SK-N-SH (cell line): ENCODE data around the gene PPP1R15B. TPM values are rescaled to one million over a fixed set of nuclear protein-coding genes. Genes with fewer than 3 reads are reported as not detected.
A peak's percentile ranks its signal among the peaks of the same experiment; 100 is the strongest.

Source experiments
- CTCF ChIA-PET: fragments of 300-600, 350-600 bp; formaldehyde crosslinking; extraction: SDS; loops from one replicate; lab custom pipeline; 2021; lab: Yijun Ruan, JAX
- POLR2A ChIA-PET: fragments of 350-600 bp; sonication (Branson Sonifier 250); formaldehyde crosslinking; extraction: SDS; loops from one replicate; lab custom pipeline; 2020; ENCODE audit warnings: antibody characterized with exemption, inconsistent platforms; lab: Yijun Ruan, JAX
- DNase-seq: peaks from one replicate; pipeline ENCODE4 v3.0.0; 2012
- H2AFZ ChIP-seq: fragments of 200-600 bp; sonication (generic); 2 replicates; pipeline ENCODE4 v1.8.1; 2016; ENCODE audit warnings: antibody characterized with exemption, mild to moderate bottlenecking, low read depth
- H3F3A ChIP-seq: fragments of 200-600 bp; sonication (generic); replicated peaks from 2 replicates; pipeline ENCODE3; 2016; ENCODE audit warnings: antibody characterized with exemption, mild to moderate bottlenecking; ENCODE audit not compliant: insufficient read depth
- H3K27ac ChIP-seq, 2 experiments: fragments of 200-500 bp in 1 of 2; fragments of 200-600 bp in 1 of 2; sonication (Bioruptor generic) in 1 of 2; sonication (generic), shearing (Covaris generic) in 1 of 2; 2 replicates each; pipeline versions ENCODE4 v1.5.1 to v1.6.1; 2014 to 2016; ENCODE audit warnings: low read depth in 2 of 2, inconsistent platforms in 1 of 2, low read length in 1 of 2, mild to moderate bottlenecking in 1 of 2, mixed read lengths in 1 of 2
- H3K27me3 ChIP-seq: fragments of 200-600 bp; sonication (generic), shearing (Covaris generic); 2 replicates; pipeline ENCODE4 v1.6.1; 2016; ENCODE audit warnings: mixed run types; ENCODE audit not compliant: insufficient read depth
- H3K36me3 ChIP-seq, 2 experiments: fragments of 200-500 bp in 1 of 2; fragments of 200-600 bp in 1 of 2; sonication (Bioruptor generic) in 1 of 2; sonication (generic) in 1 of 2; replicated peaks in 1 of 2; 2 replicates each; pipeline versions ENCODE3 to v1.5.1; 2014 to 2016; ENCODE audit warnings: low read length in 1 of 2, mild to moderate bottlenecking in 1 of 2; ENCODE audit not compliant: insufficient read depth in 2 of 2, control insufficient read depth in 1 of 2
- H3K4me1 ChIP-seq, 2 experiments: fragments of 200-500 bp in 1 of 2; fragments of 200-600 bp in 1 of 2; sonication (Bioruptor generic) in 1 of 2; sonication (generic), shearing (Covaris generic) in 1 of 2; 2 replicates each; pipeline versions ENCODE4 v1.5.1 to v1.6.1; 2014 to 2016; ENCODE audit warnings: low read depth in 1 of 2, low read length in 1 of 2, mixed run types in 1 of 2; ENCODE audit not compliant: insufficient read depth in 2 of 2, control insufficient read depth in 1 of 2
- H3K4me2 ChIP-seq: fragments of 200-600 bp; sonication (generic), shearing (Covaris generic); 2 replicates; pipeline ENCODE4 v1.6.1; 2017; ENCODE audit warnings: mixed run types
- H3K4me3 ChIP-seq, 2 experiments: fragments of 200-500 bp in 1 of 2; fragments of 200-600 bp in 1 of 2; sonication (Bioruptor generic) in 1 of 2; sonication (generic), shearing (Covaris generic) in 1 of 2; 2 replicates each; pipeline versions ENCODE4 v1.5.1 to v1.8.1; 2014 to 2016; ENCODE audit warnings: low read depth in 2 of 2, inconsistent platforms in 1 of 2, low read length in 1 of 2, mild to moderate bottlenecking in 1 of 2, mixed read lengths in 1 of 2, moderate library complexity in 1 of 2
- H3K79me2 ChIP-seq: fragments of 200-600 bp; sonication (generic); 2 replicates; pipeline ENCODE4 v1.8.1; 2017; ENCODE audit warnings: mild to moderate bottlenecking; ENCODE audit not compliant: insufficient read depth
- H3K9ac ChIP-seq: fragments of 200-600 bp; sonication (generic); 2 replicates; pipeline ENCODE4 v1.6.1; 2017; ENCODE audit warnings: mixed run types
- H3K9me2 ChIP-seq: fragments of 200-600 bp; sonication (generic); 2 replicates; pipeline ENCODE4 v1.6.1; 2017; ENCODE audit warnings: mixed run types
- H3K9me3 ChIP-seq: fragments of 200-600 bp; sonication (generic); 2 replicates; pipeline ENCODE4 v1.6.1; 2017; ENCODE audit warnings: mixed run types, mild to moderate bottlenecking, moderate library complexity
- H4K20me1 ChIP-seq: fragments of 200-600 bp; sonication (generic); 2 replicates; pipeline ENCODE4 v1.6.1; 2017; ENCODE audit warnings: mild to moderate bottlenecking, mixed run types; ENCODE audit not compliant: insufficient read depth
- CHD2 ChIP-seq: fragments of 150-350 bp; IDR thresholded peaks from 2 replicates; pipeline ENCODE4 v1.6.1; 2018; ENCODE audit warnings: low read length; ENCODE audit not compliant: partially characterized antibody
- EZH2phosphoT487 ChIP-seq: fragments of 200-600 bp; sonication (generic); IDR thresholded peaks from 2 replicates; pipeline ENCODE4 v1.6.1; 2017; ENCODE audit warnings: low read depth, mixed run types, mild to moderate bottlenecking, antibody characterized with exemption, moderate library complexity, borderline replicate concordance
- FOSL2 ChIP-seq: IDR thresholded peaks from 2 replicates; pipeline ENCODE4 v1.4.0; 2012; ENCODE audit warnings: low read depth, mild to moderate bottlenecking, moderate library complexity, borderline replicate concordance
- FOXJ3 ChIP-seq: sonication (generic); formaldehyde crosslinking; IDR thresholded peaks from 2 replicates; pipeline ENCODE4 v1.5.1; 2020; ENCODE audit warnings: mild to moderate bottlenecking, missing genetic modification reagents
- FOXM1 ChIP-seq: IDR thresholded peaks from 2 replicates; pipeline ENCODE4 v1.4.0; 2012; ENCODE audit warnings: low read depth, mild to moderate bottlenecking
- GABPA ChIP-seq: IDR thresholded peaks from 2 replicates; pipeline ENCODE4 v1.4.0; 2012; ENCODE audit warnings: low read depth, mild to moderate bottlenecking
- IRF3 ChIP-seq: fragments of 150-350 bp; IDR thresholded peaks from 2 replicates; pipeline ENCODE4 v1.6.1; 2016; ENCODE audit warnings: mild to moderate bottlenecking, low read depth, low read length
- MAX ChIP-seq: IDR thresholded peaks from 2 replicates; pipeline ENCODE4 v1.4.0; 2012; ENCODE audit warnings: low read depth
- MEF2A ChIP-seq: IDR thresholded peaks from 2 replicates; pipeline ENCODE4 v1.4.0; 2012; ENCODE audit warnings: low read depth, borderline replicate concordance
- NFIC ChIP-seq: IDR thresholded peaks from 2 replicates; pipeline ENCODE4 v1.4.0; 2012; ENCODE audit warnings: borderline replicate concordance
- NRF1 ChIP-seq: IDR thresholded peaks from 2 replicates; pipeline ENCODE4 v1.6.1; 2012; ENCODE audit warnings: low read depth, mild to moderate bottlenecking, low read length
- POLR2AphosphoS5 ChIP-seq: IDR thresholded peaks from 2 replicates; pipeline ENCODE4 v1.6.1; 2012; ENCODE audit warnings: low read depth, low read length
- RAD21 ChIP-seq: IDR thresholded peaks from 2 replicates; pipeline ENCODE4 v1.6.1; 2012; ENCODE audit warnings: mild to moderate bottlenecking, low read length
- RCOR1 ChIP-seq: fragments of 150-350 bp; IDR thresholded peaks from 2 replicates; pipeline ENCODE4 v1.6.1; 2017; ENCODE audit warnings: antibody characterized with exemption, low read length
- TAF1 ChIP-seq: IDR thresholded peaks from 2 replicates; pipeline ENCODE4 v1.6.1; 2012; ENCODE audit warnings: low read depth, mild to moderate bottlenecking, low read length, moderate library complexity, borderline replicate concordance
- TCF12 ChIP-seq: IDR thresholded peaks from 2 replicates; pipeline ENCODE4 v1.4.0; 2012
- YY1 ChIP-seq: IDR thresholded peaks from 2 replicates; pipeline ENCODE4 v1.4.0; 2012; ENCODE audit warnings: low read depth, mild to moderate bottlenecking
- ZBTB33 ChIP-seq: IDR thresholded peaks from 2 replicates; pipeline ENCODE4 v1.4.0; 2012; ENCODE audit warnings: low read depth, borderline replicate concordance
- WGBS: methylation state at CpG from one replicate; pipeline ENCODE4 v1.1.6; 2017; ENCODE audit warnings: low lambda C conversion rate; 5-methylcytosine and 5-hydroxymethylcytosine counted together
- polyA plus RNA-seq, 3 experiments: library from polyadenylated mRNA; depleted of rRNA; stranded (reverse); fragments of >200 nt; gene quantifications; 2 replicates each; pipeline ENCODE4 v1.2.3, GENCODE V29; 2012
- TF ChIP-seq, protein P1 (sequence below): IDR thresholded peaks from 2 replicates; pipeline ENCODE4; 2012

PPP1R15B gene
- polyA plus RNA-seq, 1 of the 3 experiments (the other 2 are of a cell fraction), result 12.1 TPM

- CTCF ChIA-PET, result interaction anchor here (0.8 to 3.0 kb wide), 9 partner anchors 12 to 256 kb away, joined by 3 to 20 read pairs (median 4); no protein-coding TSS in a partner anchor
- peak; percentile 48 for DNase-seq
- Histone ChIP-seq H4K20me1 (no peaks in the 10 kb centered on the region), H3K4me3 (no peak overlapping the region), H3K9ac (no peak overlapping the region), H3K27me3 (peaks cover 3% of the 10 kb centered on the region), H3F3A (no peaks in the 10 kb centered on the region), H3K36me3 (no peaks in the 10 kb centered on the region), H3K79me2 (no peaks in the 10 kb centered on the region), H2AFZ (no peak overlapping the region)
- POLR2A ChIA-PET, result interaction anchor here (0.7 kb wide), 1 partner anchor 10 kb away, joined by 3 read pairs; no protein-coding TSS in a partner anchor
- WGBS, result 79% methylated on average over 7 of the region's 7 CpGs
- TF ChIP-seq FOXM1 (no peak), YY1 (peak; percentile 78), NFIC (peak; percentile 70; the same call in 1 of the 2 replicates), TCF12 (no peak), TAF1 (no peak)
- TF ChIP-seq, all 33 proteins: peak for 2
- Histone ChIP-seq H3K9me3 (no peaks in the 10 kb centered on the region), H3K4me1 (peaks cover 3 to 9% of the 10 kb centered on the region in 2 experiments; a peak in 1 of 4 replicates), H3K9me2 (no peaks in the 10 kb centered on the region), H3K4me2 (0 out of 2 replicates have a peak overlapping the region, but pooled peaks have one; percentile 2), H3K27ac (no peak overlapping the region; a peak in 1 of 4 replicates)
Measured at GRCh38 chr1:204384636-204385352, 26.8 kb downstream of the PPP1R15B start.

DNA sequence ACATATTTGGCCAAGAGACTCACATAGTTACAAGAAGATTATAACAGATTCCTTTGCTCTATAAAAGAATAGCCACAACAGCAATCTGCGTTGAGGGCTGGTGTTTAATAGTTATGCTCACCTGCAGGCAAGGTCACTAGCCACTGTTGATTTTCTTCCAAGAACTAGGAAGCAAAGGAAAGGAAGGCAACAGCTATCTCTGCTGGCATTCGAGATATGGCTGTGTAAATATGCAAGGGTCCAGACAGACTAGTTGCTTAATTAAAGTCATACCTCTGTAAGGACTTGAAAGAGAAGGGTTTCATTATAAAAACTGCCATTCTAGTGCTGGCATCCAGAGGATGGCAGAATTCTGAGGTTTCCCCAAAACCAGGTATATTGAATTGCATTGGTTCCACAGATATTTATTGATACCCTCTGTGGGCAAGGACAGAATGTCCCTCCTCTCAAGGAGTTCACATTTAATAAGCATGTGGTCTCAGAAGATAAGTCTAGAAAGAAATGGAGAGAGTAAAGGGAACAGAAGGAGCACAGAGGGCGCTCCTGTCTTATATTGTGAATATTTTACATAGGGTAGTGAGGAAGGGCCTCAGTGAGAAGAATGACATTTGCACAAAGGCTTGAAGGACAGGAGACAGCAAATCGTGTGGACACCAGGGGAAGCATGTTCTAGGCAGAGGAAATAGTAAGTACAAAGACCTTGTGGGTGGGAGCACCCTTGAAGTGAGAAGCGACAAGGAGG lies 28.3 kb downstream of the PPP1R15B start:
- Histone ChIP-seq H4K20me1 (no peaks in the 10 kb centered on the region), H2AFZ (no peak overlapping the region), H3K4me3 (no peak overlapping the region), H3K4me2 (no peak overlapping the region), H3F3A (no peaks in the 10 kb centered on the region)
- WGBS, result 64% methylated on average over 5 of the region's 5 CpGs
- TF ChIP-seq NRF1 (no peak), FOXJ3 (CRISPR knock-in tag) (no peak), ZBTB33 (no peak), MAX (no peak), EZH2phosphoT487 (no peak), FOSL2 (no peak), POLR2AphosphoS5 (no peak), CHD2 (no peak), FOXM1 (no peak), NFIC (no peak), IRF3 (no peak), GABPA (no peak), RAD21 (no peak), MEF2A (no peak), RCOR1 (no peak)
- TF ChIP-seq, protein P1, sequence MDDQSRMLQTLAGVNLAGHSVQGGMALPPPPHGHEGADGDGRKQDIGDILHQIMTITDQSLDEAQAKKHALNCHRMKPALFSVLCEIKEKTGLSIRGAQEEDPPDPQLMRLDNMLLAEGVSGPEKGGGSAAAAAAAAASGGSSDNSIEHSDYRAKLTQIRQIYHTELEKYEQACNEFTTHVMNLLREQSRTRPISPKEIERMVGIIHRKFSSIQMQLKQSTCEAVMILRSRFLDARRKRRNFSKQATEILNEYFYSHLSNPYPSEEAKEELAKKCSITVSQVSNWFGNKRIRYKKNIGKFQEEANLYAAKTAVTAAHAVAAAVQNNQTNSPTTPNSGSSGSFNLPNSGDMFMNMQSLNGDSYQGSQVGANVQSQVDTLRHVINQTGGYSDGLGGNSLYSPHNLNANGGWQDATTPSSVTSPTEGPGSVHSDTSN, result no peak
- TF ChIP-seq, all 33 proteins: peak for 0
- ChIA-PET CTCF (interaction anchor here (1.0 to 8.3 kb wide), 4 partner anchors 13 to 221 kb away, joined by 3 to 104 read pairs (median 10); no protein-coding TSS in a partner anchor), POLR2A (no interaction called here)
- Histone ChIP-seq H3K9me2 (no peaks in the 10 kb centered on the region), H3K9me3 (no peaks in the 10 kb centered on the region), H3K4me1 (peaks cover 3 to 10% of the 10 kb centered on the region in 2 experiments; a peak in 1 of 4 replicates), H3K9ac (no peak overlapping the region), H3K79me2 (no peaks in the 10 kb centered on the region), H3K36me3 (no peaks in the 10 kb centered on the region), H3K27me3 (peaks cover 15% of the 10 kb centered on the region), H3K27ac (no peak overlapping the region)
- DNase-seq, result no peak
